NT2/D1 (cell line): Measurements from ENCODE around the gene EFCAB6.

Experiments used
- DNase-seq: peaks from one replicate; pipeline ENCODE4 v3.0.0-alpha.2; 2011; ENCODE audit warnings: low read depth, low spot score
- H3K27me3 ChIP-seq: 2 replicates; pipeline ENCODE4 v1.6.0; 2011; ENCODE audit warnings: mild to moderate bottlenecking; ENCODE audit not compliant: insufficient read length, insufficient read depth
- H3K36me3 ChIP-seq: 2 replicates; pipeline ENCODE4 v1.6.1; 2011; ENCODE audit warnings: mild to moderate bottlenecking, low read length, mixed read lengths; ENCODE audit not compliant: insufficient read depth, insufficient read length
- H3K4me1 ChIP-seq: 2 replicates; pipeline ENCODE4 v1.5.1; 2011; ENCODE audit not compliant: insufficient read depth, insufficient read length
- H3K4me3 ChIP-seq: 2 replicates; pipeline ENCODE4 v1.5.1; 2011; ENCODE audit warnings: low read depth; ENCODE audit not compliant: insufficient read length
- H3K9ac ChIP-seq: 2 replicates; pipeline ENCODE4 v1.6.0; 2011; ENCODE audit warnings: low read depth; ENCODE audit not compliant: insufficient read length
- H3K9me3 ChIP-seq: 2 replicates; pipeline ENCODE4 v1.5.1; 2011; ENCODE audit warnings: mild to moderate bottlenecking, low read length; ENCODE audit not compliant: insufficient read depth
- SUZ12 ChIP-seq: IDR thresholded peaks from 2 replicates; pipeline ENCODE4 v1.6.1; 2011; ENCODE audit not compliant: insufficient read length, insufficient read depth; ENCODE audit errors: extremely low read depth
- YY1 ChIP-seq: IDR thresholded peaks from 2 replicates; pipeline ENCODE4 v1.6.1; 2011; ENCODE audit not compliant: insufficient read length, insufficient read depth
- ZNF274 ChIP-seq: IDR thresholded peaks from 2 replicates; pipeline ENCODE4 v1.6.1; 2011; ENCODE audit warnings: mild to moderate bottlenecking, low read depth, low read length

Gene EFCAB6, protein sequence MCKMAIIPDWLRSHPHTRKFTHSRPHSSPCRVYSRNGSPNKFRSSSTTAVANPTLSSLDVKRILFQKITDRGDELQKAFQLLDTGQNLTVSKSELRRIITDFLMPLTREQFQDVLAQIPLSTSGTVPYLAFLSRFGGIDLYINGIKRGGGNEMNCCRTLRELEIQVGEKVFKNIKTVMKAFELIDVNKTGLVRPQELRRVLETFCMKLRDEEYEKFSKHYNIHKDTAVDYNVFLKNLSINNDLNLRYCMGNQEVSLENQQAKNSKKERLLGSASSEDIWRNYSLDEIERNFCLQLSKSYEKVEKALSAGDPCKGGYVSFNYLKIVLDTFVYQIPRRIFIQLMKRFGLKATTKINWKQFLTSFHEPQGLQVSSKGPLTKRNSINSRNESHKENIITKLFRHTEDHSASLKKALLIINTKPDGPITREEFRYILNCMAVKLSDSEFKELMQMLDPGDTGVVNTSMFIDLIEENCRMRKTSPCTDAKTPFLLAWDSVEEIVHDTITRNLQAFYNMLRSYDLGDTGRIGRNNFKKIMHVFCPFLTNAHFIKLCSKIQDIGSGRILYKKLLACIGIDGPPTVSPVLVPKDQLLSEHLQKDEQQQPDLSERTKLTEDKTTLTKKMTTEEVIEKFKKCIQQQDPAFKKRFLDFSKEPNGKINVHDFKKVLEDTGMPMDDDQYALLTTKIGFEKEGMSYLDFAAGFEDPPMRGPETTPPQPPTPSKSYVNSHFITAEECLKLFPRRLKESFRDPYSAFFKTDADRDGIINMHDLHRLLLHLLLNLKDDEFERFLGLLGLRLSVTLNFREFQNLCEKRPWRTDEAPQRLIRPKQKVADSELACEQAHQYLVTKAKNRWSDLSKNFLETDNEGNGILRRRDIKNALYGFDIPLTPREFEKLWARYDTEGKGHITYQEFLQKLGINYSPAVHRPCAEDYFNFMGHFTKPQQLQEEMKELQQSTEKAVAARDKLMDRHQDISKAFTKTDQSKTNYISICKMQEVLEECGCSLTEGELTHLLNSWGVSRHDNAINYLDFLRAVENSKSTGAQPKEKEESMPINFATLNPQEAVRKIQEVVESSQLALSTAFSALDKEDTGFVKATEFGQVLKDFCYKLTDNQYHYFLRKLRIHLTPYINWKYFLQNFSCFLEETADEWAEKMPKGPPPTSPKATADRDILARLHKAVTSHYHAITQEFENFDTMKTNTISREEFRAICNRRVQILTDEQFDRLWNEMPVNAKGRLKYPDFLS (N-terminal part only)

GRCh38 chr22:43812149-43812842 lies at the start of gene EFCAB6:
Gene EFCAB6, minus strand, starts transcription at chr22:43812305. Its CDS starts 29,987 bp downstream, at chr22:43782318.
- peak within 1 kb of the TSS; percentile 80 for H3K4me3 ChIP-seq
- DNase-seq: peak; percentile 83
- no peaks in the 10 kb centered on the region for H3K4me1 ChIP-seq
- H3K9ac ChIP-seq: peak within 1 kb of the TSS; percentile 89
- TF ChIP-seq SUZ12 (no peak), ZNF274 (no peak), YY1 (no peak)
- H3K9me3 ChIP-seq: no peaks in the 10 kb centered on the region
- peaks cover 4% of the 10 kb centered on the region for H3K36me3 ChIP-seq
- H3K27me3 ChIP-seq: no peaks in the 10 kb centered on the region

DNA sequence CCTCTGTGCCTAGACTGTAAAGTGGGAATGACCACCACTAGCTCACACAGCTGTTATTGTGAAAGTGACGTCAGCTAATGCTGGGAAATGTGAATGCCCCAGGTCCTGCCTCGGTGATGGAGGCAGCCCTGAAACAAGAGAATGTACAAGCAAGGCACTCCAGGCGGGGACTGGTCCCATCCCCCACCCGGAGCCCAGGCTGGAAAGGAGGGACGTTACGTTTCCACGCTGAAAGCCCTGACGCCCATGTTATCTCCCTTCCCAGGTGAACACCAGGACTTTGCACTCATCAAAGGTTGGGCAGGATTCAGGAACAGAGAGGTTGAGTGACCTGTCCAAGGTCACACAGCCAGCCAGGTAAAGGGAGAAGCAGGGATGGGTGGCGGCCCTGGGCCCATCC lies 49.4 kb upstream of the EFCAB6 start:
- Histone ChIP-seq H3K9ac (peak overlapping the region; percentile 74), H3K36me3 (peaks cover 12% of the 10 kb centered on the region), H3K27me3 (no peaks in the 10 kb centered on the region), H3K9me3 (peaks cover 7% of the 10 kb centered on the region; the same call in 1 of the 2 replicates), H3K4me3 (peak overlapping the region; percentile 71), H3K4me1 (peaks cover 15% of the 10 kb centered on the region)
- TF ChIP-seq ZNF274: no peak
- no peak for TF ChIP-seq YY1
- no peak for TF ChIP-seq SUZ12
- no peak for DNase-seq

DNA sequence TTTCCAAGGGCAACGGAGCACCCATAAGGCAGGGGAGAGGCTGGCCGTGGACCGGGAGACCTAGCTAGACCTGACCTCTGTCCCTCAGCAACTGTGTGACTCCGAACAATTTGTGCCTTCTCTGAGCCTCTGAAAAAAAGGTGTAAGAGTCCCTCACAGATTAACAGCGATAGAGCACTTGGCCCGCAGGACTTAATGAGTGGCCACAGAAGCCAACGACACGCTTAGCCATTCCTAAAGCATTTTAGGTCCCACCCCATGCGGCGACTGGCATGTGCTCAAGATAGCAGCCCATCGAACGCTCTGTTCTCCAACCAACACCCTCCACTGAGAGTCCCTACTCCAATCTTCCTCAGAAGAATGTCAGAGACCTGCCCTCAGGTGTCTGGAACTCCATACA lies 48.7 kb upstream of the EFCAB6 start:
- H3K4me1 ChIP-seq: peaks cover 15% of the 10 kb centered on the region

DNA sequence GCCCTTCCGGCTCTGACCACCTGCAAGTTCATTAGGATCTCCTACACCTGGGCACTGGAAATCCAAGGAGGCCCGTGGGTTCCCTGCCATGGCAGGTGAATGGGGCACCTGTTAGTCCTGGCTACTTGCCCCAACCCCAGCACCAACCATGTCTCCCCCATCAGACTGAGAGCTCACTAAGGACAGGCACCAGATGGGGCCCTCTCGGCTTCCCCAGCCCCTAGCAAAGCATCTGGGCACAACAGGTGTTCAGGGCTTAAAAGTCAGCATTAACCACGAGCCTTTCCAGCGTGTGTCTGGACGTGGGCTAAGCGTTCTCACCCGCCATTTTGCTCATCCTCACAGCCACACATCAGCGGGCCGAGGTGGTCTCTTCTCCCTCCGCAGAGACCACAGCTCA lies 48.0 kb upstream of the EFCAB6 start:
- no peak for TF ChIP-seq SUZ12
- no peak for TF ChIP-seq YY1
- TF ChIP-seq ZNF274: no peak
- H3K4me3 ChIP-seq: no peak overlapping the region
- H3K9me3 ChIP-seq: peaks cover 7% of the 10 kb centered on the region; the same call in 1 of the 2 replicates
- no peak overlapping the region for H3K9ac ChIP-seq
- H3K36me3 ChIP-seq: peaks cover 12% of the 10 kb centered on the region
- H3K27me3 ChIP-seq: no peaks in the 10 kb centered on the region
- peaks cover 15% of the 10 kb centered on the region for H3K4me1 ChIP-seq
- no peak for DNase-seq

More for the DNA sequence above, 48.7 kb upstream of the EFCAB6 start:
- peak overlapping the region; percentile 71 for H3K4me3 ChIP-seq
- no peaks in the 10 kb centered on the region for H3K27me3 ChIP-seq
- peaks cover 12% of the 10 kb centered on the region for H3K36me3 ChIP-seq
- TF ChIP-seq SUZ12: no peak
- TF ChIP-seq YY1: no peak
- no peak for TF ChIP-seq ZNF274
- H3K9me3 ChIP-seq: peaks cover 7% of the 10 kb centered on the region; the same call in 1 of the 2 replicates
- H3K9ac ChIP-seq: peak overlapping the region; percentile 74
- no peak for DNase-seq

GRCh38 chr22:43859621-43860020 lies 47.5 kb upstream of the EFCAB6 start:
- Histone ChIP-seq H3K9me3 (peaks cover 7% of the 10 kb centered on the region; the same call in 1 of the 2 replicates), H3K9ac (no peak overlapping the region), H3K4me3 (no peak overlapping the region), H3K36me3 (peaks cover 12% of the 10 kb centered on the region), H3K27me3 (no peaks in the 10 kb centered on the region), H3K4me1 (peaks cover 15% of the 10 kb centered on the region)
- no peak for DNase-seq
- no peak for TF ChIP-seq YY1
- no peak for TF ChIP-seq ZNF274
- no peak for TF ChIP-seq SUZ12

GRCh38 chr22:43859176-43859575 lies 47.1 kb upstream of the EFCAB6 start:
- H3K36me3 ChIP-seq: peaks cover 12% of the 10 kb centered on the region
- no peak for TF ChIP-seq SUZ12
- no peak for TF ChIP-seq ZNF274
- TF ChIP-seq YY1: no peak
- H3K9ac ChIP-seq: no peak overlapping the region
- H3K27me3 ChIP-seq: no peaks in the 10 kb centered on the region
- peaks cover 7% of the 10 kb centered on the region; the same call in 1 of the 2 replicates for H3K9me3 ChIP-seq
- no peak for DNase-seq
- H3K4me3 ChIP-seq: no peak overlapping the region
- H3K4me1 ChIP-seq: peaks cover 15% of the 10 kb centered on the region
